K562 (cell line): ENCODE measurements around the gene NLRP12. TPM values are rescaled to one million over a fixed set of nuclear protein-coding genes. Genes with fewer than 3 reads are reported as not detected.
A peak's percentile ranks its signal among the peaks of the same experiment; 100 is the strongest.

Experiments
- BDP1 ChIP-seq: IDR thresholded peaks from 3 replicates; pipeline ENCODE4 v1.6.1; 2011; ENCODE audit not compliant: insufficient read length, insufficient read depth
- CREM ChIP-seq: IDR thresholded peaks from 2 replicates; pipeline ENCODE4 v1.6.1; 2014; ENCODE audit warnings: antibody characterized with exemption, low read depth
- E2F6 ChIP-seq, 2 experiments: IDR thresholded peaks; 2 replicates each; pipeline ENCODE4 v1.6.1; 2011; ENCODE audit warnings: borderline replicate concordance in 1 of 2, control low read depth in 1 of 2, low read depth in 1 of 2, low read length in 1 of 2, mild to moderate bottlenecking in 1 of 2, mixed read lengths in 1 of 2, moderate library complexity in 1 of 2; ENCODE audit not compliant: insufficient read depth in 1 of 2, insufficient read length in 1 of 2, poor library complexity in 1 of 2, severe bottlenecking in 1 of 2; ENCODE audit errors: extremely low read depth in 1 of 2
- ESRRB ChIP-seq: fragments of 250-450 bp; sonication (Bioruptor Pico); IDR thresholded peaks from 2 replicates; pipeline ENCODE4 v1.5.0; 2020; ENCODE audit warnings: mild to moderate bottlenecking, moderate library complexity, borderline replicate concordance
- FIP1L1 ChIP-seq: fragments of 200-400 bp; formaldehyde crosslinking; IDR thresholded peaks from 2 replicates; pipeline ENCODE4 v1.6.1; 2018; ENCODE audit warnings: mild to moderate bottlenecking, low read depth, low read length; ENCODE audit not compliant: poor library complexity, severe bottlenecking
- HNRNPLL ChIP-seq: fragments of 200-400 bp; formaldehyde crosslinking; IDR thresholded peaks from 2 replicates; pipeline ENCODE4 v1.6.1; 2017; ENCODE audit warnings: low read length, low read depth, mild to moderate bottlenecking; ENCODE audit not compliant: poor library complexity, severe bottlenecking
- MAFF ChIP-seq: IDR thresholded peaks from 2 replicates; pipeline ENCODE4 v1.6.1; 2012; ENCODE audit warnings: low read length, improper control_type of control experiment
- PML ChIP-seq: IDR thresholded peaks from 2 replicates; pipeline ENCODE4 v1.6.1; 2012; ENCODE audit warnings: low read length, inconsistent platforms
- PRPF4 ChIP-seq: fragments of 200-400 bp; formaldehyde crosslinking; IDR thresholded peaks from one replicate; pipeline ENCODE4 v1.6.1; 2017; ENCODE audit warnings: low read length, low read depth, mild to moderate bottlenecking; ENCODE audit not compliant: insufficient read depth, poor library complexity, severe bottlenecking
- PTTG1 ChIP-seq: fragments of 450-650 bp; IDR thresholded peaks from 2 replicates; pipeline ENCODE4 v1.6.1; 2016; ENCODE audit warnings: low read depth, mild to moderate bottlenecking, missing genetic modification characterization, missing compliant biosample characterization
- RBM22 ChIP-seq: fragments of 200-400 bp; formaldehyde crosslinking; IDR thresholded peaks from 2 replicates; pipeline ENCODE4 v1.6.1; 2018; ENCODE audit warnings: low read length, low read depth; ENCODE audit not compliant: poor library complexity, severe bottlenecking
- RCOR1 ChIP-seq, 2 experiments: IDR thresholded peaks; 2 replicates each; pipeline ENCODE4 v1.6.1; 2012; ENCODE audit warnings: low read depth in 2 of 2, low read length in 2 of 2, borderline replicate concordance in 1 of 2, improper control_type of control experiment in 1 of 2
- XRCC3 ChIP-seq: fragments of 450-650 bp; IDR thresholded peaks from 2 replicates; pipeline ENCODE4 v1.6.1; 2017; ENCODE audit warnings: mild to moderate bottlenecking, moderate library complexity
- ZNF133 ChIP-seq: fragments of 250-450 bp; sonication (Bioruptor Pico); IDR thresholded peaks from 2 replicates; pipeline ENCODE4 v1.4.0; 2020; ENCODE audit warnings: mild to moderate bottlenecking
- ZNF23 ChIP-seq: fragments of 250-450 bp; sonication (Bioruptor Pico); IDR thresholded peaks from 2 replicates; pipeline ENCODE4 v1.4.0; 2020; ENCODE audit warnings: mild to moderate bottlenecking
- ZNF239 ChIP-seq: fragments of 250-450 bp; sonication (Bioruptor Pico); IDR thresholded peaks from 2 replicates; pipeline ENCODE4 v1.4.0; 2020; ENCODE audit warnings: mild to moderate bottlenecking
- ZNF512 ChIP-seq: IDR thresholded peaks from 2 replicates; pipeline ENCODE4 v1.6.1; 2016; ENCODE audit warnings: missing genetic modification characterization, missing compliant biosample characterization
- ZNF592 ChIP-seq: fragments of 450-650 bp; IDR thresholded peaks from 2 replicates; pipeline ENCODE4 v1.6.1; 2017; ENCODE audit warnings: antibody characterized with exemption, mild to moderate bottlenecking
- polyA plus RNA-seq, 8 experiments: library from polyadenylated mRNA; depleted of rRNA in 4 of 8; stranded (reverse) in 5 of 8; unstranded in 3 of 8; fragments of >200 nt; fragmentation: Nextera tagmentation in 2 of 8; fragmentation: Illumina TruSeq in 1 of 8; extraction: Ambion mirVana in 2 of 8; extraction: Trizol in 1 of 8; gene quantifications; 2 replicates each; pipeline versions ENCODE4 v1.2.1 to v1.2.3, GENCODE V29; 2011 to 2014; ENCODE audit warnings: inconsistent platforms in 1 of 8, missing spikeins in 1 of 8
- total RNA-seq, 7 experiments: library from RNA; depleted of rRNA in 6 of 7; stranded (reverse); fragments of >200 nt in 6 of 7; fragmentation: Illumina TruSeq in 2 of 7; extraction: Trizol in 2 of 7; gene quantifications; 2 replicates each; pipeline versions ENCODE4 v1.2.1 to v1.2.3, GENCODE V29; 2011 to 2021; ENCODE audit warnings: low replicate concordance in 1 of 7

Gene NLRP12
- total and polyA plus RNA-seq, 9 of the 15 experiments (the other 6 are each of a cell fraction or from before 2014, with no cell fraction given): not detected

GRCh38 chr19:53867225-53868090 is 43.3 kb upstream of the NLRP12 start, which contains the start of gene MYADM (continued):
- TF ChIP-seq ZNF512 (no peak), HNRNPLL (peak; percentile 24), PRPF4 (no peak), MAFF (no peak), ZNF592 (no peak), RCOR1 (IDR thresholded peaks at IDR 0.05; ENCODE audit: borderline replicate concordance in 1 of 2, low read depth in 2 of 2, low read length in 2 of 2) (no peak), CREM (peak; percentile 73), ZNF239 (CRISPR knock-in tag) (no peak), ZNF133 (CRISPR knock-in tag) (no peak), PTTG1 (tag) (no peak), ZNF23 (CRISPR knock-in tag) (no peak), PML (no peak; the same call in 1 of the 2 replicates), E2F6 (IDR thresholded peaks at IDR 0.05; ENCODE audit: borderline replicate concordance in 1 of 2, extremely low read depth in 1 of 2, insufficient read depth in 1 of 2, insufficient read length in 1 of 2, low read depth in 1 of 2, low read length in 1 of 2, poor library complexity in 1 of 2, severe bottlenecking in 1 of 2) (peak in 1 of 2 experiments; percentile 14), RBM22 (peak; percentile 55), FIP1L1 (no peak), BDP1 (no peak), ESRRB (CRISPR knock-in tag) (no peak), XRCC3 (no peak)
